Measurements from ENCODE around the gene FDX1. TPM values are rescaled to one million over a fixed set of nuclear protein-coding genes. Genes with fewer than 3 reads are reported as not detected.
A peak's percentile ranks its signal among the peaks of the same experiment; 100 is the strongest.

FDX1 gene
- total and polyA plus RNA-seq, 2 of the 13 experiments (the other 11 are each of a cell fraction or from before 2014, with no cell fraction given), result 4.5 to 13.1 TPM

DNA sequence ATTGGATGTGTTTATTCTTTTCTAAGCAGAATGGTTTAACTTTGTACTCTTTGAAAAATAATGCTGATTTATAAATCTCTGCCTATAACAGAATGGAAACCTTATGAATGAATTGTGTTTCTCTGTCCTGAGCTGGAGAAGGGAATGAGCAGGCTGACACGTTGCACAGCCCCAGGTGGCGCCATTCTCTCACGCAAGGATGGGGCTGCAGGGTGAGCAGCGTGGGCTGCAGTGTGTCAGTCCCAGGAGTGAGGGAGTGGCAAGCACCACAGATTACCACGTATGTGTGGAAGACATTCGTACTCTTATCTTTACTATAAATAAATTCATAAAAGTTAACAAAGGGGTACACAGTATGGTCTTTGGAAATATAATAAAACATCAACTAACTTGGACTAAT, 33.4 kb downstream of the FDX1 start:
- intact Hi-C loops (cut with micrococcal nuclease; ENCODE audit: unreplicated experiment) (loop anchor here (1.0 kb wide), 2 partner anchors 66 to 767 kb away; no protein-coding TSS in a partner anchor), in situ Hi-C loops (cut with HindIII; ENCODE audit: extremely low pct_ligation_motif_present, low pct_unique_long_range_greater_than_20kb) (loop anchor here (5.0 to 10.0 kb wide), 2 partner anchors 772 to 979 kb away; no protein-coding TSS in a partner anchor)
- H3K27ac ChIP-seq (ENCODE audit: extremely low read length, insufficient read depth, low read length), result no peak overlapping the region
- POLR2A ChIA-PET, result no interaction called here
- ATAC-seq (peak; percentile 91), FAIRE-seq (no peak), DNase-seq (ENCODE audit: low spot score) (no peak)
- no peak overlapping the region for H3K4me2 ChIP-seq (ENCODE audit: low read depth, low read length)
- no peak overlapping the region for H2AFZ ChIP-seq (ENCODE audit: low read length)
- CTCF ChIA-PET (ENCODE audit: low intra/inter-chr PET ratio, low total read pairs), result interaction anchor here (1.2 kb wide), 1 partner anchor 767 kb away, joined by 6 read pairs; no protein-coding TSS in a partner anchor
- H3K27me3 ChIP-seq (ENCODE audit: control insufficient read depth in 1 of 2, insufficient read depth in 2 of 2, low read length in 2 of 2), result no peaks in the 10 kb centered on the region
- no peak overlapping the region for H3K9ac ChIP-seq (ENCODE audit: insufficient read depth, low read depth, low read length)
- TF ChIP-seq SMC3 (IDR thresholded peaks at IDR 0.05; ENCODE audit: low read length) (peak; percentile 18; the same call in 1 of the 2 replicates), PLSCR1 (CRISPR knock-in tag; IDR thresholded peaks at IDR 0.05; ENCODE audit: borderline replicate concordance) (no peak), STAG1 (CRISPR knock-in tag; IDR thresholded peaks at IDR 0.05) (peak; percentile 80), ZBTB33 (CRISPR knock-in tag; IDR thresholded peaks at IDR 0.05) (peak; percentile 41; the same call in 1 of the 2 replicates), CENPX (CRISPR knock-in tag; IDR thresholded peaks at IDR 0.05) (no peak), CTCF (CRISPR knock-in tag; IDR thresholded peaks at IDR 0.05) (peak; percentile 80)
- TF ChIP-seq, protein P1, sequence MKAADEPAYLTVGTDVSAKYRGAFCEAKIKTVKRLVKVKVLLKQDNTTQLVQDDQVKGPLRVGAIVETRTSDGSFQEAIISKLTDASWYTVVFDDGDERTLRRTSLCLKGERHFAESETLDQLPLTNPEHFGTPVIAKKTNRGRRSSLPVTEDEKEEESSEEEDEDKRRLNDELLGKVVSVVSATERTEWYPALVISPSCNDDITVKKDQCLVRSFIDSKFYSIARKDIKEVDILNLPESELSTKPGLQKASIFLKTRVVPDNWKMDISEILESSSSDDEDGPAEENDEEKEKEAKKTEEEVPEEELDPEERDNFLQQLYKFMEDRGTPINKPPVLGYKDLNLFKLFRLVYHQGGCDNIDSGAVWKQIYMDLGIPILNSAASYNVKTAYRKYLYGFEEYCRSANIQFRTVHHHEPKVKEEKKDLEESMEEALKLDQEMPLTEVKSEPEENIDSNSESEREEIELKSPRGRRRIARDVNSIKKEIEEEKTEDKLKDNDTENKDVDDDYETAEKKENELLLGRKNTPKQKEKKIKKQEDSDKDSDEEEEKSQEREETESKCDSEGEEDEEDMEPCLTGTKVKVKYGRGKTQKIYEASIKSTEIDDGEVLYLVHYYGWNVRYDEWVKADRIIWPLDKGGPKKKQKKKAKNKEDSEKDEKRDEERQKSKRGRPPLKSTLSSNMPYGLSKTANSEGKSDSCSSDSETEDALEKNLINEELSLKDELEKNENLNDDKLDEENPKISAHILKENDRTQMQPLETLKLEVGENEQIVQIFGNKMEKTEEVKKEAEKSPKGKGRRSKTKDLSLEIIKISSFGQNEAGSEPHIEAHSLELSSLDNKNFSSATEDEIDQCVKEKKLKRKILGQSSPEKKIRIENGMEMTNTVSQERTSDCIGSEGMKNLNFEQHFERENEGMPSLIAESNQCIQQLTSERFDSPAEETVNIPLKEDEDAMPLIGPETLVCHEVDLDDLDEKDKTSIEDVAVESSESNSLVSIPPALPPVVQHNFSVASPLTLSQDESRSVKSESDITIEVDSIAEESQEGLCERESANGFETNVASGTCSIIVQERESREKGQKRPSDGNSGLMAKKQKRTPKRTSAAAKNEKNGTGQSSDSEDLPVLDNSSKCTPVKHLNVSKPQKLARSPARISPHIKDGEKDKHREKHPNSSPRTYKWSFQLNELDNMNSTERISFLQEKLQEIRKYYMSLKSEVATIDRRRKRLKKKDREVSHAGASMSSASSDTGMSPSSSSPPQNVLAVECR (CRISPR knock-in tag; IDR thresholded peaks at IDR 0.05; ENCODE audit: borderline replicate concordance), result no peak
- TF ChIP-seq, protein P2, sequence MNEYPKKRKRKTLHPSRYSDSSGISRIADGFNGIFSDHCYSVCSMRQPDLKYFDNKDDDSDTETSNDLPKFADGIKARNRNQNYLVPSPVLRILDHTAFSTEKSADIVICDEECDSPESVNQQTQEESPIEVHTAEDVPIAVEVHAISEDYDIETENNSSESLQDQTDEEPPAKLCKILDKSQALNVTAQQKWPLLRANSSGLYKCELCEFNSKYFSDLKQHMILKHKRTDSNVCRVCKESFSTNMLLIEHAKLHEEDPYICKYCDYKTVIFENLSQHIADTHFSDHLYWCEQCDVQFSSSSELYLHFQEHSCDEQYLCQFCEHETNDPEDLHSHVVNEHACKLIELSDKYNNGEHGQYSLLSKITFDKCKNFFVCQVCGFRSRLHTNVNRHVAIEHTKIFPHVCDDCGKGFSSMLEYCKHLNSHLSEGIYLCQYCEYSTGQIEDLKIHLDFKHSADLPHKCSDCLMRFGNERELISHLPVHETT (CRISPR knock-in tag; conservative IDR thresholded peaks at IDR 0.05), result no peak
- no peak overlapping the region for H3K4me3 ChIP-seq (replicated peaks in 1 of 3; ENCODE audit: insufficient read depth in 1 of 3, low read depth in 2 of 3, low read length in 3 of 3)
- 80% methylated on average over 6 of the region's 6 CpGs for WGBS (ENCODE audit: low lambda C conversion rate)
- H3K9me3 ChIP-seq (ENCODE audit: low read length), result no peaks in the 10 kb centered on the region
- H3K4me1 ChIP-seq (ENCODE audit: insufficient read depth, low read length), result peaks cover 8% of the 10 kb centered on the region
- H4K20me1 ChIP-seq (ENCODE audit: insufficient read depth, low read length), result no peaks in the 10 kb centered on the region
- H3K36me3 ChIP-seq (replicated peaks in 1 of 2; ENCODE audit: control insufficient read depth in 1 of 2, insufficient read depth in 2 of 2, low read length in 2 of 2), result peaks cover 0 to 7% of the 10 kb centered on the region in 2 experiments; a peak in 3 of 5 replicates
- TSS peak; percentile 29 for BruUV-seq (replicated peaks)
- no peaks in the 10 kb centered on the region for H3K79me2 ChIP-seq (ENCODE audit: insufficient read depth, low read length)

Measured in HepG2 (cell line).